CD4-positive, alpha-beta T cell treated with Interleukin-17A for 1 hour (primary cell): ENCODE results near the gene HEBP1.

Experiments
- DNase-seq: peaks from one replicate; pipeline ENCODE4 v3.0.0-alpha.2; 2020

The HEBP1 gene

GRCh38 chr12:13023811-13024530 lies 23.9 kb upstream of the HEBP1 start:
- DNase-seq: no peak

GRCh38 chr12:13022851-13023271 lies 22.8 kb upstream of the HEBP1 start:
- DNase-seq: no peak

GRCh38 chr12:13011098-13011497 lies 11.0 kb upstream of the HEBP1 start:
- no peak for DNase-seq

GRCh38 chr12:13008741-13009380 lies 8.8 kb upstream of the HEBP1 start:
- no peak for DNase-seq

- no peak for DNase-seq
These were observed 7.6 kb upstream of the HEBP1 start for GRCh38 chr12:13007496-13008233.

- DNase-seq: no peak
These were observed 5.6 kb upstream of the HEBP1 start for GRCh38 chr12:13005649-13006048.

GRCh38 chr12:13004986-13005385 lies 4.9 kb upstream of the HEBP1 start:
- no peak for DNase-seq

GRCh38 chr12:13004361-13004760 lies 4.3 kb upstream of the HEBP1 start:
- DNase-seq: no peak

- no peak for DNase-seq
These were observed 2.4 kb upstream of the HEBP1 start for GRCh38 chr12:13002301-13003097.

GRCh38 chr12:13001775-13002040 lies 1.6 kb upstream of the HEBP1 start:
- no peak for DNase-seq

GRCh38 chr12:13000925-13001774 lies 1.1 kb upstream of the HEBP1 start:
- peak; percentile 46 for DNase-seq

- no peak for DNase-seq
These were observed 505 bp upstream of the HEBP1 start for GRCh38 chr12:13000616-13000924.

- no peak for DNase-seq
These were observed 650 bp downstream of the HEBP1 start for GRCh38 chr12:12999271-12999958.

- DNase-seq: no peak
These were observed 1.8 kb downstream of the HEBP1 start for GRCh38 chr12:12998248-12998647.

GRCh38 chr12:12997734-12998133 lies 2.3 kb downstream of the HEBP1 start:
- no peak for DNase-seq

- no peak for DNase-seq
These were observed 2.9 kb downstream of the HEBP1 start for GRCh38 chr12:12997156-12997555.

GRCh38 chr12:12996209-12996608 lies 3.9 kb downstream of the HEBP1 start:
- no peak for DNase-seq

GRCh38 chr12:12995088-12995487 lies 5.0 kb downstream of the HEBP1 start:
- no peak for DNase-seq

- DNase-seq: no peak
These were observed 6.7 kb downstream of the HEBP1 start for GRCh38 chr12:12993367-12993766.

GRCh38 chr12:12992418-12993130 lies 7.5 kb downstream of the HEBP1 start:
- DNase-seq: no peak
